SIG-M5 treated with dmso at 0.1 percent for 504 hours (cell line): Measurements from ENCODE around the gene GCC1.
"Not testable (repeated sequence)": the region's sequence is repeated elsewhere in the genome, so short reads cannot be mapped to it uniquely, and the experiment has no call there.

ENCODE experiments used
- DNase-seq: peaks from one replicate; lab custom pipeline; 2025; ENCODE audit not compliant: unreplicated experiment; lab: John Stamatoyannopoulos, UW

GCC1 gene

DNA sequence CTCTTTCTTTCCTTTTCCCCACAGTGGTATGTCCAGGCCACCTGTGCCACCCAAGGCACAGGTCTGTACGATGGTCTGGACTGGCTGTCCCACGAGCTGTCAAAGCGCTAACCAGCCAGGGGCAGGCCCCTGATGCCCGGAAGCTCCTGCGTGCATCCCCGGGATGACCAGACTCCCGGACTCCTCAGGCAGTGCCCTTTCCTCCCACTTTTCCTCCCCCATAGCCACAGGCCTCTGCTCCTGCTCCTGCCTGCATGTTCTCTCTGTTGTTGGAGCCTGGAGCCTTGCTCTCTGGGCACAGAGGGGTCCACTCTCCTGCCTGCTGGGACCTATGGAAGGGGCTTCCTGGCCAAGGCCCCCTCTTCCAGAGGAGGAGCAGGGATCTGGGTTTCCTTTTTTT lies 5.8 kb upstream of the GCC1 start:
- no peak for DNase-seq

- DNase-seq, result no peak
Observed at GRCh38 chr7:127589896-127590295, 4.5 kb upstream of the GCC1 start.

DNA sequence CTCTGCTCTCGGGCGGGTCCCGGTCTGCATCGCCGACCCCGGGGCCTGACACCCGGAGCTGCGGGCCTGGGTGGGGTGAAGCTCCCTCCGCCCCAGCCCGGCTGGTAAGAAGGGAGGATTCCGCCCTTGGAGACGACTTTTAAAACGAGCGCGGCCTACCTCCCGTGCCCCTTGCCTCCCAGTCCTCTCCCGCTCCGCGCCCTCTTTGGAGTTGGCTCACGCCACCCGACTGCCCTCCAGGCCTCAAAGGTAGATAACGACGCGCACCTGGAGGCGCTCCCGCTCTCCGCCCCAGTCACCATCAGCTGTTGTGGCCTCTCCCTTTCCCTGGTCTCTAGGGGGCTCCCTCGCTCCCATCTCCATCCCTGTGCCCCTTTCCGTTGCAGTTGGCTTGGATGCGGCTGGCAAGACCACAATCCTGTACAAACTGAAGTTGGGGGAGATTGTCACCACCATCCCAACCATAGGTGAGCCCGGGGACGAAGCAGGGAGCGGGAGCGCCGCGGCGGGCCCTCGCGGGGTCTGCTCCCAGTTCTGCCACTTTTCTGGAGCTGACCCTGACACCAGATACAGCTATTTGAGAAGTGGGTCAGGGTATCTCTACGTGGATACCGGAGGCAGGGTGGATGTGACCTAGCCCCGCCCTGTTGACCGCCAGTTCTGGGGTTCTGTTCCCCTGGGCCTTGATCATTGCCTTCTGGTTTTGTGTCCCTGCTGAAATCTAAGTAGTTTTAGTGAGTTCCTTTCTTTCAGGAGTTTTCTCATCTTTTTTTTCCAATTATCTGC lies 3.5 kb upstream of the GCC1 start:
- DNase-seq, result peak; percentile 40

- peak; percentile 62 for DNase-seq
Observed at GRCh38 chr7:127588019-127588696, 2.8 kb upstream of the GCC1 start, which contains the start of gene ARF5. ARF5 (plus strand) TSS chr7:127588411; CDS start chr7:127588499, 88 bp downstream.

- no peak for DNase-seq
Observed at GRCh38 chr7:127587663-127588018, 2.2 kb upstream of the GCC1 start.

GRCh38 chr7:127586346-127586745 lies 950 bp upstream of the GCC1 start:
- no peak for DNase-seq

DNA sequence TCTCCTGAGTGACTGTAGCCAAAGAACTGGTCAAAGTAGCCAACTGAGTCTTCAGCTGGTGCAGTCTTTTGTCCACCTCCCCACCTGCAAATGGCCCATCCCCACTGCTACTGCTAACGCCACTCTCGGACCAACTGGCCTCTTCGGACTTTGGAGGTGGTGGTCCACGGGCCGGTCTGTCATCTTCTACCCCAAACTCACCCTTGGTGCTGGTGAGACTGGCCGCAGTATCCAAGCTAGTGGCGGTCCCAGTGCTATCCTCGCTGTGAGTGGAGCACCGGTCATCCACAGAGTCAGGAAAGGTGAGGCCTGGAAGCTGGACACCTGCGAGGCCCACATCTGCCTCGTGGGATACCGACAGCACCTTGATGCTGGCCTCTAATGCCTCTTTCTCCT lies 750 bp downstream of the GCC1 start:
- DNase-seq, result no peak

- DNase-seq, result no peak
Observed at GRCh38 chr7:127582361-127582760, 3.0 kb downstream of the GCC1 start.

DNA sequence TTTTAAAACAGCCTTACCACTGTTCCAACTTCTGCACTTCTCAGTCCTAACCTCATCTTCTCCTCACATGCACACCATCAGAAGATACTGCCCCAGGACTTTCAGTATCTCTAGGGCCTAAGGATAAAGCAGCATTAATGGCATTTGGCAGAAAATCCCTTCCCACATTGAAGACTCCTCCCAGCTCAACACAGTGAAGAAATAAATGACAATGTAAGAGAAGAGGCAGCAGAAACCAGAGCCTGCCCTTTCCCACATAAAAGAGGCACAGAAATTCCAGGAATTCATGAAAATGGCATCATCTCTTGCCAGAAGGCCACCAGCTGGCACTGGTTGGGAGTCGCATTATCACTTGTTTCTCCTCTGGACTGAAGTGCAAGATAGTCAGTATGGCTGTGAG lies 3.7 kb downstream of the GCC1 start:
- no peak for DNase-seq

- no peak for DNase-seq
Observed at GRCh38 chr7:127580612-127581011, 4.8 kb downstream of the GCC1 start.

DNA sequence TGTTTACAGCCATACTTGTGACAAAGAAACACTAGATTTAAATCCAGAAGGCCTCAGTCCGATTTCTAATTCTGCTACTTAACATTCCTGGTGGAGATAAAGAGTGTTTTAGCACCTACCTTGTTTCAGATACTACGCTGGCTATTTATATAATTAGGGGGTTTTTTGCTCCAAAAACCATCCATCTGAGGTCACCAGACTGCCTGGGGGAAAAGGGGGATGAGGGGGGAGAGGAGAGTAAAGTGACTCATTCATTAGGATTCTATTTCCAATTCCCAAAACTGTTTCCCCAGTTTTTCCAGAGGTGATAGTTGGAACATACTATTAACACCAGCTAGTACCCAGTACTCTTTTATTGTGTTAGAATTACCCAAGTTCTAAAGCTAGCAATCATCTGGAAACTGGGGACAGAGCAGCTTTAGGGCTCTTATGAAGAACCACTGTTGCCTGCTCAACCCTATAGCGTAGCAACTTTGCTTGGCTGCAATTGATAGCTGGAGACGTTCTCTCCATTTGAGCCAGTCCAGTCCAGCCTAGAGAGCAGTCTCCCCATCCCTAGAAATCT lies 6.6 kb downstream of the GCC1 start:
- DNase-seq, result no peak

GRCh38 chr7:127578036-127578684 lies 7.2 kb downstream of the GCC1 start:
- DNase-seq, result no peak

GRCh38 chr7:127571741-127572505 lies 13.5 kb downstream of the GCC1 start:
- DNase-seq, result no peak

DNA sequence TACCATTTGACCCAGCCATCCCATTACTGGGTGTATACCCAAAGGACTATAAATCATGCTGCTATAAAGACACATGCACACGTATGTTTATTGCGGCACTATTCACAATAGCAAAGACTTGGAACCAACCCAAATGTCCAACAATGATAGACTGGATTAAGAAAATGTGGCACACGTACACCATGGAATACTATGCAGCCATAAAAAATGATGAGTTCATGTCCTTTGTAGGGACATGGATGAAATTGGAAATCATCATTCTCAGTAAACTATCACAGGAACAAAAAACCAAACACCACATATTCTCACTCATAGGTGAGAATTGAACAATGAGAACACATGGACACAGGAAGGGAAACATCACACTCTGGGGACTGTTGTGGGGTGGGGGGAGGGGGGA lies 17.4 kb downstream of the GCC1 start:
- not testable (repeated sequence) for DNase-seq

DNA sequence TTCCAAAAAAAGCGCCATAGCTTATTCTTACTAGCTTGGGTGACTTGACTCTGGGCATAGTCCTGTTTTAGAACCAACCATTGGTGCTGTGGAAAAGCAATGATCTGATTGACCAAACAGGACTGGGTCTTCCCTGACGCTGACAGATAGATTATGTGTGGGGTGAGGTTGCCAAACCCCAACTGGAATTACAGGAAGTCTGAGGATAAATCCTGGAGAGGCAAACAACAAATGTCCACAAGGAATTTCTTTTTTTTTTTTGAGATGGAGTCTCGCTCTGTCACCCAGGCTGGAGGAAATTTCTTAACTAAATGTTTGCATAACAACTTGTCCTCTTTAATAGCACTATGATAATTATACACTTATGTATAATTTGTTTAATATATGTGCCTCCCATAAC lies 19.2 kb downstream of the GCC1 start:
- DNase-seq, result no peak

GRCh38 chr7:127557803-127558202 lies 27.6 kb downstream of the GCC1 start:
- no peak for DNase-seq

- no peak for DNase-seq
Observed at GRCh38 chr7:127556404-127556803, 29.0 kb downstream of the GCC1 start.

DNA sequence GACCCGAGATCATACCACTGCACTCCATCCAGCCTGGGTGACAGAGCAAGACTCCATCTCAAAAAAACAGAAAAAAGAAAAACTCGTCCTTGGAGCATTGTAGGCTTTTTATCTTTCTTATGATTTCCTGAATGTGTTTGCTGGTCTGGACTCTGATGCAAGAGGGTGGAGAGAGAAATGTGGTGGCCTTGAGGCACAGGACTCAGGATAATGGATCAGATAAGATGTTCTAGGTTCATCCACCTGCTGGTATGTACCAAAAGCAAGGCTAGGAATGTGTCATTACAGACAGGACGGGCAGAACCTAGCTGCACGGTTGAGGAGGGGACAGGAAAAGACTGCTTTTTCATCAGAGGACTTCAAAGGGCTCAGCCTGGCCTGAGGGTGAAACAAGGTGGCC lies 33.5 kb downstream of the GCC1 start:
- no peak for DNase-seq

GRCh38 chr7:127550247-127550646 lies 35.1 kb downstream of the GCC1 start:
- DNase-seq, result no peak

DNA sequence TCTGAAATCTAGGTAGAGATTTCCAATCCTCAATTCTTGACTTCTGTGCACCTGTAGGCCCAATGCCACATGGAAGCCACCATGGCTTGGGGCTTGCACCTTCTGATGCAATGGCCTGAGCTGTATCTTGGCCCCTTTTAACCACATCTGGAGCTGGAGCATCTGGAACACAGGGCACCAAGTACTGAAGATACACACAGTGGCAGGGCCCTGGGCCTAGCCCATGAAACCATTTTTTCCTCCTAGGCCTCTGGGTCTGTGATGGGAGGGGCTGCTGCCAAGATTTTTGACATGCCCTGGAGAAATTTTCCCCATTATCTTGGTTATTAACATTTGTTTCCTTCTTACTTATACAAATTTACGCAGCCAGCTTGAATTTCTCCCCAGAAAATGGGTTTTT lies 39.1 kb downstream of the GCC1 start:
- no peak for DNase-seq

DNA sequence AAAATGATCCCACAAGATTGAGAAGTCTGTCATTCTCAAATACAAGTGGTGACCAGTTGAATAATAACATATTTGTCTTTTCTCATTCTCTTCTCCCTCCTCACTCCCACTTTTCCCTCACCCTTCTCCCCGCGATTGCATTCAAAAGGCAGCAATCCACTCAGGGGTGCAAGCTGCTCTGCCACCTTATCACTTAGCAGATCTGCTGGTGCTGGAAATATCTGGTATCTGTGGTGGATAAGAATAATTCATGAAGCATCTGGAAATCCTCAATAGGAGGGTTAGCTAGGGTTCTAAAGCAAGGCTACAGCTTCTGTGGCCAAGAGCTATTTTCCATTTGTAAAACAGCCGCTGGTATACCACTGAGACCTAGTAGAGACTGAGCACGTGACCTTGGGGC lies 43.8 kb downstream of the GCC1 start:
- DNase-seq, result no peak
